B cell (primary cell): ENCODE measurements around the gene SRGAP1. TPM values are rescaled to one million over a fixed set of nuclear protein-coding genes. Genes with fewer than 3 reads are reported as not detected.

ENCODE experiments used
- ATAC-seq: fragments of 200-7000 bp; cut with Tn5 transposase; one replicate; pipeline ENCODE4 v1.10.0; 2021; ENCODE audit warnings: low read depth, mild to moderate bottlenecking, moderate number of reproducible peaks, moderate library complexity
- CTCF ChIA-PET: fragments of 350-600 bp; sonication (Branson Sonifier 250); formaldehyde crosslinking; loops from one replicate; lab custom pipeline; 2021; ENCODE audit warnings: antibody characterized with exemption, inconsistent platforms; lab: Charles Lee
- POLR2A ChIA-PET: fragments of 350-600 bp; sonication (Branson Sonifier 250); formaldehyde crosslinking; loops from one replicate; lab custom pipeline; 2021; ENCODE audit warnings: antibody characterized with exemption; lab: Charles Lee
- DNase-seq: peaks from one replicate; pipeline ENCODE4 v3.0.0; 2013
- H2AFZ ChIP-seq: 2 replicates; pipeline ENCODE4 v1.6.1; 2012; ENCODE audit warnings: mild to moderate bottlenecking, low read depth, low read length; ENCODE audit not compliant: insufficient read depth, poor library complexity, severe bottlenecking
- H3K27ac ChIP-seq, 2 donors: 1 replicate in 1 of 2; 2 replicates in 1 of 2; pipeline ENCODE4 v1.5.1; 2012 to 2013; ENCODE audit warnings: low read length in 2 of 2, mild to moderate bottlenecking in 2 of 2, moderate library complexity in 1 of 2
- H3K27me3 ChIP-seq, 4 experiments: fragments of 200-600 bp in 1 of 4; sonication (generic) in 1 of 4; replicated peaks in 1 of 4; 1 replicate in 2 of 4; 2 replicates in 2 of 4; pipeline versions ENCODE4 v1.6.1 to v1.7.0; 2013 to 2016; ENCODE audit warnings: low read length in 3 of 4, mild to moderate bottlenecking in 2 of 4, mixed read lengths in 1 of 4, moderate library complexity in 1 of 4; ENCODE audit not compliant: insufficient read depth in 4 of 4, control insufficient read depth in 3 of 4; ENCODE audit errors: control extremely low read depth in 1 of 4
- H3K36me3 ChIP-seq, 2 experiments: replicated peaks in 1 of 2; 1 replicate in 1 of 2; 2 replicates in 1 of 2; pipeline versions ENCODE4 v1.6.1 to v1.7.1; 2013; ENCODE audit warnings: low read length in 1 of 2; ENCODE audit not compliant: insufficient read depth in 2 of 2, control insufficient read depth in 1 of 2; ENCODE audit errors: control extremely low read depth in 1 of 2, extremely low read depth in 1 of 2
- H3K4me1 ChIP-seq, 2 donors: fragments of 200-600 bp in 1 of 2; sonication (generic) in 1 of 2; 1 replicate in 1 of 2; 2 replicates in 1 of 2; pipeline versions ENCODE4 v1.5.1 to v1.6.1; 2013 to 2017; ENCODE audit warnings: low read length in 2 of 2; ENCODE audit not compliant: control insufficient read depth in 2 of 2, insufficient read depth in 2 of 2
- H3K4me2 ChIP-seq: replicated peaks from 2 replicates; pipeline ENCODE3; 2012; ENCODE audit warnings: mild to moderate bottlenecking, low read depth, low read length; ENCODE audit not compliant: poor library complexity, severe bottlenecking
- H3K4me3 ChIP-seq, 5 experiments: fragments of 200-600 bp in 1 of 5; sonication (generic) in 1 of 5; 1 replicate in 3 of 5; 2 replicates in 2 of 5; pipeline versions ENCODE4 v1.5.1 to v1.7.0; 2011 to 2016; ENCODE audit warnings: low read length in 4 of 5, mild to moderate bottlenecking in 4 of 5, low read depth in 2 of 5, control low read depth in 1 of 5, moderate library complexity in 1 of 5; ENCODE audit not compliant: insufficient read depth in 1 of 5; ENCODE audit errors: control extremely low read depth in 1 of 5, extremely low read depth in 1 of 5
- H3K79me2 ChIP-seq: fragments of 200-600 bp; sonication (generic); one replicate; pipeline ENCODE4 v1.6.0; 2016; ENCODE audit warnings: low read length; ENCODE audit not compliant: control insufficient read depth, insufficient read depth
- H3K9ac ChIP-seq: fragments of 200-600 bp; sonication (generic); 2 replicates; pipeline ENCODE4 v1.6.1; 2017; ENCODE audit warnings: mild to moderate bottlenecking, low read length, moderate library complexity
- H3K9me3 ChIP-seq, 3 donors: one replicate each; pipeline versions ENCODE4 v1.6.1 to v1.7.1; 2013; ENCODE audit warnings: low read length in 2 of 3; ENCODE audit not compliant: control insufficient read depth in 2 of 3, insufficient read depth in 1 of 3; ENCODE audit errors: control extremely low read depth in 1 of 3
- H4K20me1 ChIP-seq: 2 replicates; pipeline ENCODE4 v1.6.0; 2012; ENCODE audit warnings: mild to moderate bottlenecking, low read length; ENCODE audit not compliant: insufficient read depth, control insufficient read depth, poor library complexity, severe bottlenecking
- H3K27ac Mint-ChIP-seq: one replicate; pipeline ENCODE4 v1.8.0; 2021; ENCODE audit warnings: mixed read lengths
- H3K27me3 Mint-ChIP-seq: one replicate; pipeline ENCODE4 v1.8.0; 2021; ENCODE audit warnings: mixed read lengths
- H3K4me1 Mint-ChIP-seq: one replicate; pipeline ENCODE4 v1.8.0; 2021; ENCODE audit warnings: mixed read lengths
- H3K4me3 Mint-ChIP-seq: one replicate; pipeline ENCODE4 v1.8.0; 2021; ENCODE audit warnings: mixed read lengths
- H3K9me3 Mint-ChIP-seq: one replicate; pipeline ENCODE4 v1.8.0; 2022; ENCODE audit warnings: mixed read lengths; ENCODE audit not compliant: insufficient read depth
- EZH2 ChIP-seq: IDR thresholded peaks from 2 replicates; pipeline ENCODE4 v1.6.1; 2012; ENCODE audit warnings: borderline replicate concordance, low read depth, mild to moderate bottlenecking, moderate library complexity, low read length; ENCODE audit not compliant: insufficient read depth, poor library complexity, severe bottlenecking
- WGBS: methylation state at CpG from one replicate; pipeline ENCODE4 v1.1.5; 2013; ENCODE audit warnings: missing lambda C conversion rate; ENCODE audit not compliant: insufficient coverage; 5-methylcytosine and 5-hydroxymethylcytosine counted together
- intact Hi-C: fragments of 100-400 bp; cut with micrococcal nuclease; formaldehyde crosslinking; loops from one replicate; pipeline ENCODE4 v1.10.0; 2022
- polyA plus RNA-seq: library from polyadenylated mRNA; depleted of rRNA; stranded (reverse); fragments of >200 nt; gene quantifications from 2 replicates; pipeline ENCODE4 v1.2.3, GENCODE V29; 2012
- total RNA-seq, 2 donors: library from RNA; stranded (reverse); fragments of 120-200 nt in 1 of 2; gene quantifications; 1 replicate in 1 of 2; 2 replicates in 1 of 2; pipeline versions ENCODE4 v1.2.3 to v1.2.4, GENCODE V29; 2013 to 2022
- TF ChIP-seq, protein P1 (sequence below): fragments of 200-600 bp; IDR thresholded peaks from one replicate; pipeline ENCODE4 v1.8.0; 2022; ENCODE audit warnings: antibody characterized with exemption, mild to moderate bottlenecking

Gene SRGAP1
- total and polyA plus RNA-seq, 2 donors (not counting 1 experiment from before 2014, with no cell fraction given) = under 0.01 to 0.22 TPM

DNA sequence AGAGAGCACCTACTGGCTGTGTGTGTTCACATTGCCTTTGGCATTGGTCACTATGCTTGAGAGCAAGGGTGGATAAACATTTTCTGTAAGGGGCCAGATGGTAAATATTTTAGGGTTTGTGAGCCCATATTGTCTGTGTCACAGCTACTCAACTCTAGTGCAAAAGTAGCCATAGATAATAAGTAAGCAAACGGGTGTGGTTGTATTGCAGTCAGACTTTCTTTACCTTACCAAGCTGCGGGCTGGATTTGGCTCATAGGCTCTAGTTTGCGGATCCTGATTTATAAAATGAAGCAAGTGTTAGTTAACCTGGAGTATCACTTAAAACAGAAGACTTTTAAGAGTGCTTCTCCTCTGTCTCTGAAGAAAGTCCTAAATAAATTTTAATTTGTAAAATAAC lies 208.6 kb downstream of the SRGAP1 start:
- no peak for ATAC-seq
- no peak overlapping the region for H3K4me3 ChIP-seq
- H3K9ac ChIP-seq = no peak overlapping the region
- no peaks in the 10 kb centered on the region for H3K9me3 ChIP-seq
- Mint-ChIP-seq H3K27me3 (no peaks in the 10 kb centered on the region), H3K4me1 (no peaks in the 10 kb centered on the region), H3K9me3 (no peaks in the 10 kb centered on the region), H3K27ac (no peak overlapping the region), H3K4me3 (no peak overlapping the region)
- H4K20me1 ChIP-seq = no peaks in the 10 kb centered on the region
- no peaks in the 10 kb centered on the region for H3K79me2 ChIP-seq
- ChIA-PET CTCF (no interaction called here), POLR2A (no interaction called here)
- TF ChIP-seq EZH2 = no peak
- TF ChIP-seq, protein P1, sequence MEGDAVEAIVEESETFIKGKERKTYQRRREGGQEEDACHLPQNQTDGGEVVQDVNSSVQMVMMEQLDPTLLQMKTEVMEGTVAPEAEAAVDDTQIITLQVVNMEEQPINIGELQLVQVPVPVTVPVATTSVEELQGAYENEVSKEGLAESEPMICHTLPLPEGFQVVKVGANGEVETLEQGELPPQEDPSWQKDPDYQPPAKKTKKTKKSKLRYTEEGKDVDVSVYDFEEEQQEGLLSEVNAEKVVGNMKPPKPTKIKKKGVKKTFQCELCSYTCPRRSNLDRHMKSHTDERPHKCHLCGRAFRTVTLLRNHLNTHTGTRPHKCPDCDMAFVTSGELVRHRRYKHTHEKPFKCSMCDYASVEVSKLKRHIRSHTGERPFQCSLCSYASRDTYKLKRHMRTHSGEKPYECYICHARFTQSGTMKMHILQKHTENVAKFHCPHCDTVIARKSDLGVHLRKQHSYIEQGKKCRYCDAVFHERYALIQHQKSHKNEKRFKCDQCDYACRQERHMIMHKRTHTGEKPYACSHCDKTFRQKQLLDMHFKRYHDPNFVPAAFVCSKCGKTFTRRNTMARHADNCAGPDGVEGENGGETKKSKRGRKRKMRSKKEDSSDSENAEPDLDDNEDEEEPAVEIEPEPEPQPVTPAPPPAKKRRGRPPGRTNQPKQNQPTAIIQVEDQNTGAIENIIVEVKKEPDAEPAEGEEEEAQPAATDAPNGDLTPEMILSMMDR = no peak
- H3K27ac ChIP-seq = no peak overlapping the region
- no CpG with 5 or more reads among the region's 3 CpGs for WGBS
- H2AFZ ChIP-seq = no peak overlapping the region
- DNase-seq = no peak
- no peaks in the 10 kb centered on the region for H3K36me3 ChIP-seq
- intact Hi-C loops = no loop called here
- H3K4me1 ChIP-seq = no peaks in the 10 kb centered on the region
- H3K4me2 ChIP-seq = no peak overlapping the region
- H3K27me3 ChIP-seq = no peaks in the 10 kb centered on the region

DNA sequence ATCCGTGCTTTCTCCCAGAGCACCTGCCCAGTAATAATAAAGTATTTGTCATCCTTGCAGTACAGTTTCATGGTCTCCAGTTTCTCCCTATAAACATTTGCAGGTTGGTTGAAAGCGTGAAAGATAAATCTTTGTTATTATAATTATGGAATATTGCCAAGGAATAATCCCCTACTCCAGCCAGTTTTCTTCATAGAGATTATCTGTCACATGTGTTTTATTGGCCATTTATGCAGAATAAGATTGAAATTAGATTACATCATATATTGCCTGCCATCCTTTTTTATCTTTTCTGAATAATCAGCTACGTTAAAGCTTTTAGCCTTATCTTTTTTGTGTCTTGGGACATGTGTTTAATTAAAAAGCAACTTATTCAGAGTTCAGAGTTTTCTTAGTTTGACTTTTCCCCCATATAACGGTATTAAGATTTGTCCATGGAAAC lies 209.6 kb downstream of the SRGAP1 start:
- Mint-ChIP-seq H3K9me3 (no peaks in the 10 kb centered on the region), H3K27ac (no peak overlapping the region), H3K4me1 (no peaks in the 10 kb centered on the region), H3K27me3 (no peaks in the 10 kb centered on the region), H3K4me3 (no peak overlapping the region)
- H3K79me2 ChIP-seq = no peaks in the 10 kb centered on the region
- no peak overlapping the region for H3K4me2 ChIP-seq
- no peaks in the 10 kb centered on the region for H4K20me1 ChIP-seq
- no peak overlapping the region for H3K27ac ChIP-seq
- intact Hi-C loops = no loop called here
- H2AFZ ChIP-seq = no peak overlapping the region
- ChIA-PET POLR2A (no interaction called here), CTCF (no interaction called here)
- no peaks in the 10 kb centered on the region for H3K9me3 ChIP-seq
- H3K4me1 ChIP-seq = no peaks in the 10 kb centered on the region
- no peak for TF ChIP-seq EZH2
- TF ChIP-seq, protein P1 = no peak
- 100% methylated on average over 1 of the region's 4 CpGs for WGBS
- ATAC-seq = no peak
- H3K36me3 ChIP-seq = no peaks in the 10 kb centered on the region
- no peaks in the 10 kb centered on the region for H3K27me3 ChIP-seq
- no peak for DNase-seq
- no peak overlapping the region for H3K9ac ChIP-seq
- H3K4me3 ChIP-seq = no peak overlapping the region
